HCT116 (cell line): Measurements from ENCODE around the gene LCNL1.

ENCODE experiments used
- CEBPB ChIP-seq: IDR thresholded peaks from 2 replicates; pipeline ENCODE4 v1.6.1; 2012; ENCODE audit warnings: low read depth
- CTCF ChIP-seq, 3 experiments: fragments of 200-600 bp in 1 of 3; sonication (generic) in 1 of 3; IDR thresholded peaks in 2 of 3; conservative IDR thresholded peaks in 1 of 3; 2 replicates each; pipeline ENCODE4 v1.5.1; 2012 to 2017; ENCODE audit warnings: low read depth in 2 of 3, low read length in 2 of 3, antibody characterized with exemption in 1 of 3, borderline replicate concordance in 1 of 3, control low read depth in 1 of 3, mild to moderate bottlenecking in 1 of 3, mixed read lengths in 1 of 3, mixed run types in 1 of 3, moderate library complexity in 1 of 3; ENCODE audit not compliant: insufficient read depth in 1 of 3
- ELF1 ChIP-seq: IDR thresholded peaks from 2 replicates; pipeline ENCODE4 v1.6.1; 2012; ENCODE audit warnings: low read depth, borderline replicate concordance
- EZH2 ChIP-seq: fragments of 200-600 bp; sonication (generic); IDR thresholded peaks from 2 replicates; pipeline ENCODE4 v1.6.1; 2017; ENCODE audit warnings: antibody characterized with exemption, mixed run types
- EZH2phosphoT487 ChIP-seq: fragments of 200-600 bp; IDR thresholded peaks from 2 replicates; pipeline ENCODE4 v1.6.1; 2018; ENCODE audit warnings: antibody characterized with exemption, borderline replicate concordance
- JUND ChIP-seq: IDR thresholded peaks from 2 replicates; pipeline ENCODE4 v1.6.1; 2012
- POLR2A ChIP-seq: IDR thresholded peaks from 2 replicates; pipeline ENCODE4 v1.7.0; 2011; ENCODE audit warnings: borderline replicate concordance; ENCODE audit not compliant: insufficient read depth, insufficient read length; ENCODE audit errors: extremely low read depth
- POLR2AphosphoS5 ChIP-seq: IDR thresholded peaks from 2 replicates; pipeline ENCODE4 v1.6.1; 2011; ENCODE audit warnings: mild to moderate bottlenecking, low read depth, low read length, moderate library complexity
- RAD21 ChIP-seq: IDR thresholded peaks from 2 replicates; pipeline ENCODE4 v1.6.1; 2012; ENCODE audit warnings: low read depth, mild to moderate bottlenecking
- TCF7L2 ChIP-seq: IDR thresholded peaks from 2 replicates; pipeline ENCODE4 v1.7.0; 2011; ENCODE audit warnings: borderline replicate concordance, inconsistent platforms; ENCODE audit not compliant: insufficient read depth, insufficient read length; ENCODE audit errors: extremely low read depth
- YY1 ChIP-seq: IDR thresholded peaks from 2 replicates; pipeline ENCODE4 v1.6.1; 2011; ENCODE audit warnings: low read length, low read depth, moderate library complexity, mild to moderate bottlenecking; ENCODE audit not compliant: insufficient replicate concordance; ENCODE audit errors: extremely low read depth
- ZBTB33 ChIP-seq: IDR thresholded peaks from 2 replicates; pipeline ENCODE4 v1.6.1; 2011; ENCODE audit warnings: mild to moderate bottlenecking, low read length, moderate library complexity; ENCODE audit not compliant: insufficient replicate concordance; ENCODE audit errors: extremely low read depth
- ZNF274 ChIP-seq: fragments of 200-500 bp; sonication (Bioruptor generic); IDR thresholded peaks from 2 replicates; pipeline ENCODE4 v1.6.1; 2014; ENCODE audit warnings: mild to moderate bottlenecking, low read depth, low read length, inconsistent platforms

- no peak for TF ChIP-seq TCF7L2
- TF ChIP-seq EZH2phosphoT487: no peak
- no peak for TF ChIP-seq POLR2A
- no peak for TF ChIP-seq ZBTB33
- no peak for TF ChIP-seq YY1
- no peak for TF ChIP-seq CTCF (IDR thresholded peaks at IDR 0.05 in 2 of 3, conservative IDR thresholded peaks at IDR 0.05 in 1 of 3; ENCODE audit: borderline replicate concordance in 1 of 3, insufficient read depth in 1 of 3, low read depth in 2 of 3, low read length in 2 of 3)
- no peak for TF ChIP-seq EZH2
- no peak for TF ChIP-seq ELF1
- TF ChIP-seq JUND: no peak
- no peak for TF ChIP-seq RAD21
- TF ChIP-seq CEBPB: no peak
- TF ChIP-seq POLR2AphosphoS5: no peak
- no peak for TF ChIP-seq ZNF274
Measured at GRCh38 chr9:136947028-136947891, 35.5 kb upstream of the LCNL1 start.
